HCT116 (cell line): ENCODE data around the gene MAMLD1. TPM values are rescaled to one million over a fixed set of nuclear protein-coding genes. Genes with fewer than 3 reads are reported as not detected.
A peak's percentile ranks its signal among the peaks of the same experiment; 100 is the strongest.

Experiments used
- ATAC-seq: fragments of 200-7000 bp; cut with Tn5 transposase; 2 replicates; pipeline ENCODE4 v1.9.1; 2020; ENCODE audit warnings: mild to moderate bottlenecking, moderate library complexity
- BruUV-seq: library from RNA; stranded (reverse); fragments of 400-500 nt; replicated peaks from 2 replicates; lab custom pipeline; 2021; lab: Mats Ljungman, UMichigan
- CTCF ChIA-PET: fragments of 300-600 bp; sonication (Branson Sonifier 250); formaldehyde crosslinking; loops from one replicate; lab custom pipeline; 2021; ENCODE audit warnings: antibody characterized with exemption; lab: Charles Lee
- POLR2A ChIA-PET: fragments of 300-600, 350-600 bp; sonication (Branson Sonifier 250); formaldehyde crosslinking; loops from one replicate; lab custom pipeline; 2021; ENCODE audit warnings: antibody characterized with exemption; lab: Charles Lee
- RAD21 ChIA-PET, 2 experiments: fragments of 300-600 bp; sonication (Branson Sonifier 250); formaldehyde crosslinking; loops; one replicate each; lab custom pipeline; 2023; ENCODE audit warnings: low total read pairs in 2 of 2; ENCODE audit not compliant: uncharacterized antibody in 2 of 2, unreplicated experiment in 2 of 2, low non-redundant PET in 1 of 2; lab: Charles Lee
- DNase-seq: peaks from one replicate; pipeline ENCODE4 v3.0.0-alpha.2; 2010; ENCODE audit warnings: low read depth, low spot score
- H2AFZ ChIP-seq: fragments of 200-600 bp; shearing (Covaris generic), sonication (generic); 2 replicates; pipeline ENCODE4 v1.6.1; 2017; ENCODE audit warnings: low read depth, mixed run types, mixed read lengths, antibody characterized with exemption, low read length; ENCODE audit not compliant: poor library complexity, severe bottlenecking
- H3K27ac ChIP-seq: 2 replicates; pipeline ENCODE4 v1.5.1; 2012; ENCODE audit warnings: low read depth, low read length
- H3K27me3 ChIP-seq: fragments of 200-600 bp; sonication (generic); 2 replicates; pipeline ENCODE4 v1.6.1; 2016; ENCODE audit warnings: mixed run types, low read length, mixed read lengths; ENCODE audit not compliant: insufficient read depth
- H3K36me3 ChIP-seq, 2 experiments: fragments of 200-500 bp in 1 of 2; fragments of 200-600 bp in 1 of 2; sonication (Bioruptor generic) in 1 of 2; sonication (generic) in 1 of 2; 2 replicates each; pipeline versions ENCODE4 v1.5.1 to v1.6.1; 2014 to 2016; ENCODE audit warnings: low read length in 2 of 2, inconsistent platforms in 1 of 2, mixed read lengths in 1 of 2, mixed run types in 1 of 2; ENCODE audit not compliant: insufficient read depth in 2 of 2, control insufficient read depth in 1 of 2
- H3K4me1 ChIP-seq, 2 experiments: fragments of 200-600 bp in 1 of 2; sonication (generic) in 1 of 2; 2 replicates each; pipeline versions ENCODE4 v1.5.1 to v1.6.1; 2012 to 2017; ENCODE audit warnings: low read length in 2 of 2, inconsistent platforms in 1 of 2, mild to moderate bottlenecking in 1 of 2, mixed read lengths in 1 of 2, mixed run types in 1 of 2, moderate library complexity in 1 of 2; ENCODE audit not compliant: insufficient read depth in 2 of 2, control insufficient read depth in 1 of 2
- H3K4me2 ChIP-seq: fragments of 200-600 bp; sonication (generic); 2 replicates; pipeline ENCODE4 v1.6.1; 2017; ENCODE audit warnings: mixed run types, low read length, mixed read lengths
- H3K4me3 ChIP-seq, 2 experiments: fragments of 200-600 bp in 1 of 2; sonication (generic) in 1 of 2; replicated peaks in 1 of 2; 2 replicates each; pipeline ENCODE4 v1.5.1; 2011 to 2016; ENCODE audit warnings: low read length in 2 of 2, control low read depth in 1 of 2, low read depth in 1 of 2, mild to moderate bottlenecking in 1 of 2, mixed read lengths in 1 of 2, mixed run types in 1 of 2
- H3K79me2 ChIP-seq: fragments of 200-600 bp; sonication (generic); 2 replicates; pipeline ENCODE4 v1.6.1; 2017; ENCODE audit warnings: mild to moderate bottlenecking, mixed run types, low read length, moderate library complexity, mixed read lengths; ENCODE audit not compliant: insufficient read depth
- H3K9ac ChIP-seq: fragments of 200-600 bp; sonication (generic); 2 replicates; pipeline ENCODE4 v1.6.1; 2016; ENCODE audit warnings: low read length, mixed read lengths
- H3K9me2 ChIP-seq: fragments of 200-600 bp; sonication (generic), shearing (Covaris generic); 2 replicates; pipeline ENCODE4 v1.6.1; 2017; ENCODE audit warnings: mixed run types, mild to moderate bottlenecking, moderate library complexity; ENCODE audit not compliant: insufficient read depth
- H3K9me3 ChIP-seq, 2 experiments: fragments of 200-500 bp in 1 of 2; fragments of 200-600 bp in 1 of 2; sonication (Bioruptor generic) in 1 of 2; sonication (generic) in 1 of 2; 2 replicates each; pipeline ENCODE4 v1.6.1; 2014 to 2017; ENCODE audit warnings: low read length in 2 of 2, mixed read lengths in 2 of 2, inconsistent platforms in 1 of 2, low read depth in 1 of 2, mild to moderate bottlenecking in 1 of 2, mixed run types in 1 of 2, moderate library complexity in 1 of 2; ENCODE audit not compliant: control insufficient read depth in 1 of 2, insufficient read depth in 1 of 2
- H4K20me1 ChIP-seq: fragments of 200-600 bp; sonication (generic), shearing (Covaris generic); 2 replicates; pipeline ENCODE4 v1.6.1; 2017; ENCODE audit warnings: mixed run types, mild to moderate bottlenecking, moderate library complexity; ENCODE audit not compliant: insufficient read depth
- CEBPB ChIP-seq: IDR thresholded peaks from 2 replicates; pipeline ENCODE4 v1.6.1; 2012; ENCODE audit warnings: low read depth
- ELF1 ChIP-seq: IDR thresholded peaks from 2 replicates; pipeline ENCODE4 v1.6.1; 2012; ENCODE audit warnings: low read depth, borderline replicate concordance
- FOSL1 ChIP-seq: IDR thresholded peaks from 2 replicates; pipeline ENCODE4 v1.6.1; 2012; ENCODE audit warnings: low read depth
- JUND ChIP-seq: IDR thresholded peaks from 2 replicates; pipeline ENCODE4 v1.6.1; 2012
- TCF7L2 ChIP-seq: IDR thresholded peaks from 2 replicates; pipeline ENCODE4 v1.7.0; 2011; ENCODE audit warnings: borderline replicate concordance, inconsistent platforms; ENCODE audit not compliant: insufficient read depth, insufficient read length; ENCODE audit errors: extremely low read depth
- YY1 ChIP-seq: IDR thresholded peaks from 2 replicates; pipeline ENCODE4 v1.6.1; 2011; ENCODE audit warnings: low read length, low read depth, moderate library complexity, mild to moderate bottlenecking; ENCODE audit not compliant: insufficient replicate concordance; ENCODE audit errors: extremely low read depth
- ZFX ChIP-seq: fragments of 450-650 bp; IDR thresholded peaks from 2 replicates; pipeline ENCODE4 v1.6.1; 2017
- ZNF274 ChIP-seq: fragments of 200-500 bp; sonication (Bioruptor generic); IDR thresholded peaks from 2 replicates; pipeline ENCODE4 v1.6.1; 2014; ENCODE audit warnings: mild to moderate bottlenecking, low read depth, low read length, inconsistent platforms
- intact Hi-C: fragments of 100-400 bp; cut with micrococcal nuclease; formaldehyde crosslinking; loops from 2 replicates; pipeline ENCODE4 v1.10.0; 2022
- total RNA-seq: library from RNA; stranded (reverse); gene quantifications from one replicate; pipeline ENCODE4 v1.2.1, GENCODE V29; 2021; ENCODE audit not compliant: unreplicated experiment

The MAMLD1 gene
- total RNA-seq, 1 experiment from 2014 or later, result 3.6 TPM

DNA sequence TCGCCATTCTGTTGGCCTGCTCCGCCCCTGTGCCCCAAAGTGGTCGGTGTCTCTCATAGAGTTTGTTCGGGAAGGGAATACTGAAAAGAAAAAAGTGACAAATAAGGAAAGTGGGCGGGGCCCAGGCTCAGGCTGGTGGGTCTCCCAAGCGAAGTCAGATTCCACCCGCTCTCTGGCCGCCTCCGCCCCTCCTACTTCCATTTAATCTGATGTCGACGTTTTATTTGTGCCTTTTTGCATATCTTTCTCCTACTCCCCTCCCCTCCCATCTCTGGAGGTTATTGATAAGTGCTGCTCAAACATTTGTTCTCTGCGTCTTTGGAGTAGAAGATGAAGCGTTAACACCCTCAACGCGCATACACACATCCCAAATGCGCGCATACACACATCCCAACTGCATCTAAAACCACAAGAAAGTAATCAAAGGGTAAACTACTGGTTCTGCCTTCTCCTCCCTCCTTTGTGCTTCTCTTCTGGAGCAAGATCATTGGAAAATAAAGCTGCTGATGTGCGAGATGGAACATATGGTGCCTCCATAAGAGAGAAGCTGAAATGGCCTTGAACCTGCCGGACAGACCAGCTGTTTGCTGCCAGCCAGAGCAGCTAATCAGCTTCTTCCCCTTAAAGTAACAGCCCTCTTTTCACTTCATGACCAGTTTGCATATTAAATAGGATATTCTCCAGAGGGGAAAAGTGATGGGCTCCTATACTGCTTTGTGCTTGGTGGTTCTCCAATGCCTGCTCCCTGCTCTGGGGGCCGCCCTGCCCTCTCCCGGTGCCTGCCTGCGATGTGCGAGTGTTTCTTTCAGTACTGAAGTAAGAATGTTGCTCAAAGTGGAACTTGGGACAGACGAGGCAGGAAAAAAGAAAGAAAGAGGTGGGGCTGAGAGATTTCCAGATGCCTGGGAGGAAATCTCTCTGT, 3.1 kb downstream of the MAMLD1 start:
- RAD21 ChIA-PET, result no interaction called here
- BruUV-seq, result no TSS peak
- ATAC-seq (no peak), DNase-seq (no peak)
- peak overlapping the region; percentile 88 for H3K4me2 ChIP-seq
- H3K9me2 ChIP-seq, result no peaks in the 10 kb centered on the region
- CTCF ChIA-PET, result interaction anchor here (1.0 to 2.0 kb wide), 3 partner anchors 10 to 349 kb away, joined by 4 read pairs; no protein-coding TSS in a partner anchor
- POLR2A ChIA-PET, result interaction anchor here (1.1 kb wide), 1 partner anchor 117 kb away, joined by 3 read pairs; no protein-coding TSS in a partner anchor
- H3K9me3 ChIP-seq, result no peaks in the 10 kb centered on the region
- H3K36me3 ChIP-seq, result no peaks in the 10 kb centered on the region
- H2AFZ ChIP-seq, result no peak overlapping the region
- H3K27ac ChIP-seq, result no peak overlapping the region
- no peaks in the 10 kb centered on the region for H4K20me1 ChIP-seq
- peak overlapping the region; percentile 55 to 57 for H3K4me3 ChIP-seq
- TF ChIP-seq JUND, result no peak
- TF ChIP-seq ZNF274, result no peak
- TF ChIP-seq YY1, result no peak
- TF ChIP-seq TCF7L2, result no peak
- no peak for TF ChIP-seq CEBPB
- no peak for TF ChIP-seq ZFX
- TF ChIP-seq ELF1, result no peak
- no peak for TF ChIP-seq FOSL1
- peak overlapping the region; percentile 46; the same call in 1 of the 2 replicates for H3K9ac ChIP-seq
- H3K27me3 ChIP-seq, result no peaks in the 10 kb centered on the region
- peaks cover 2 to 10% of the 10 kb centered on the region in 2 experiments; a peak in 1 of 4 replicates for H3K4me1 ChIP-seq
- intact Hi-C loops, result loop anchor here (5.0 to 10.0 kb wide), 3 partner anchors 121 to 331 kb away; no protein-coding TSS in a partner anchor
- H3K79me2 ChIP-seq, result no peaks in the 10 kb centered on the region
